CD4-positive, alpha-beta T cell (primary cell): Measurements from ENCODE around the gene PCDHA5. TPM values are rescaled to one million over a fixed set of nuclear protein-coding genes. Genes with fewer than 3 reads are reported as not detected.

Experiments
- ATAC-seq: fragments of 200-7000 bp; cut with Tn5 transposase; one replicate; pipeline ENCODE4 v1.10.0; 2022; ENCODE audit warnings: mild to moderate bottlenecking; ENCODE audit not compliant: poor library complexity
- CTCF ChIA-PET: fragments of 350-600 bp; sonication (Branson Sonifier 250); formaldehyde crosslinking; loops from one replicate; lab custom pipeline; 2021; ENCODE audit warnings: antibody characterized with exemption, inconsistent platforms; lab: Charles Lee
- POLR2A ChIA-PET: fragments of 350-600 bp; sonication (Branson Sonifier 250); formaldehyde crosslinking; loops from one replicate; lab custom pipeline; 2021; ENCODE audit warnings: antibody characterized with exemption, inconsistent platforms; lab: Charles Lee
- DNase-seq, 14 experiments: peaks; one replicate each; pipeline ENCODE4 v3.0.0-alpha.2; 2013 to 2020; ENCODE audit warnings: mixed read lengths in 2 of 14
- H3K27ac ChIP-seq, 2 donors: one replicate each; pipeline versions ENCODE4 v1.5.1 to v1.7.0; 2013; ENCODE audit warnings: low read length in 2 of 2, low read depth in 1 of 2, mild to moderate bottlenecking in 1 of 2
- H3K27me3 ChIP-seq, 2 experiments: 1 replicate in 1 of 2; 2 replicates in 1 of 2; pipeline versions ENCODE4 v1.6.1 to v1.7.0; 2013; ENCODE audit warnings: low read length in 2 of 2, control low read depth in 1 of 2, mild to moderate bottlenecking in 1 of 2, moderate library complexity in 1 of 2; ENCODE audit not compliant: insufficient read depth in 2 of 2, control insufficient read depth in 1 of 2
- H3K36me3 ChIP-seq: one replicate; pipeline ENCODE4 v1.6.1; 2013; ENCODE audit warnings: low read length, control low read depth; ENCODE audit not compliant: insufficient read depth
- H3K4me1 ChIP-seq: one replicate; pipeline ENCODE4 v1.6.1; 2013; ENCODE audit warnings: low read length, control low read depth; ENCODE audit not compliant: insufficient read depth
- H3K4me3 ChIP-seq: one replicate; pipeline ENCODE4 v1.5.1; 2013; ENCODE audit warnings: mild to moderate bottlenecking, low read length, moderate library complexity
- H3K9me3 ChIP-seq, 2 experiments: 1 replicate in 1 of 2; 2 replicates in 1 of 2; pipeline versions ENCODE4 v1.6.1 to v1.7.0; 2013; ENCODE audit warnings: low read length in 2 of 2, mild to moderate bottlenecking in 2 of 2, control low read depth in 1 of 2, moderate library complexity in 1 of 2; ENCODE audit not compliant: control insufficient read depth in 1 of 2, insufficient read depth in 1 of 2
- H3K27ac Mint-ChIP-seq: one replicate; pipeline ENCODE4 v1.8.0; 2020; ENCODE audit warnings: mixed read lengths
- H3K27me3 Mint-ChIP-seq: one replicate; pipeline ENCODE4 v1.8.0; 2021; ENCODE audit warnings: mixed read lengths
- H3K36me3 Mint-ChIP-seq: one replicate; pipeline ENCODE4 v1.8.0; 2021; ENCODE audit warnings: low read depth, mixed read lengths
- H3K4me1 Mint-ChIP-seq: one replicate; pipeline ENCODE4 v1.8.0; 2021; ENCODE audit warnings: low read depth, mixed read lengths
- H3K4me3 Mint-ChIP-seq: one replicate; pipeline ENCODE4 v1.8.0; 2020; ENCODE audit warnings: mild to moderate bottlenecking, mixed read lengths
- H3K9me3 Mint-ChIP-seq: one replicate; pipeline ENCODE4 v1.8.0; 2020; ENCODE audit warnings: mixed read lengths
- CTCF ChIP-seq: fragments of 200-600 bp; IDR thresholded peaks from one replicate; pipeline ENCODE4 v1.8.0; 2022; ENCODE audit warnings: antibody characterized with exemption, mild to moderate bottlenecking
- intact Hi-C, 2 experiments: fragments of 100-400 bp; cut with DNase I in 1 of 2; cut with micrococcal nuclease in 1 of 2; formaldehyde crosslinking; loops; one replicate each; pipeline versions ENCODE4 v1.15.1 to v1.9.0; 2023 to 2025; cut with DNase I, micrococcal nuclease
- total RNA-seq, 174 experiments: library from RNA in 2 of 174; stranded (reverse) in 2 of 174; gene quantifications; one replicate each; pipeline ENCODE4 v1.2.3 and lab custom pipeline; 2021 to 2026

The PCDHA5 gene
- total RNA-seq, 2 experiments from 2014 or later, result not detected

GRCh38 chr5:140862441-140863295 is 41.3 kb downstream of the PCDHA5 start:
- Mint-ChIP-seq H3K27ac (no peak overlapping the region), H3K4me3 (no peak overlapping the region)

GRCh38 chr5:140868721-140869554 is 47.5 kb downstream of the PCDHA5 start, which contains the start of gene PCDHA11:
TSS of gene PCDHA11 (plus strand) at chr5:140868957. CDS start at chr5:140869104, 147 bp downstream.
- Mint-ChIP-seq H3K27me3 (peaks cover 48% of the 10 kb centered on the region), H3K27ac (no peak within 1 kb of the TSS), H3K4me1 (no peaks in the 10 kb centered on the region), H3K9me3 (peaks cover 5% of the 10 kb centered on the region), H3K36me3 (no peaks in the 10 kb centered on the region), H3K4me3 (no peak within 1 kb of the TSS)
- H3K27me3 ChIP-seq, result peaks cover 13 to 23% of the 10 kb centered on the region in 2 experiments
- H3K27ac ChIP-seq, result no peak within 1 kb of the TSS
- ChIA-PET POLR2A (no interaction called here), CTCF (no interaction called here)
- ATAC-seq (no peak), DNase-seq (no peak)
- no peaks in the 10 kb centered on the region for H3K36me3 ChIP-seq
- intact Hi-C loops, result no loop called here
- H3K4me1 ChIP-seq, result no peaks in the 10 kb centered on the region
- H3K9me3 ChIP-seq, result peaks cover 10 to 21% of the 10 kb centered on the region in 2 experiments
- H3K4me3 ChIP-seq, result no peak within 1 kb of the TSS
- no peak for TF ChIP-seq CTCF

More at GRCh38 chr5:140862441-140863295, 41.3 kb downstream of the PCDHA5 start:
- Histone ChIP-seq H3K4me1 (no peaks in the 10 kb centered on the region), H3K27me3 (peaks cover 4 to 7% of the 10 kb centered on the region in 2 experiments), H3K4me3 (no peak overlapping the region), H3K9me3 (peaks cover 13 to 34% of the 10 kb centered on the region in 2 experiments), H3K27ac (no peak overlapping the region), H3K36me3 (no peaks in the 10 kb centered on the region)
- Mint-ChIP-seq H3K36me3 (no peaks in the 10 kb centered on the region), H3K4me1 (no peaks in the 10 kb centered on the region), H3K27me3 (peaks cover 50% of the 10 kb centered on the region), H3K9me3 (peaks cover 4% of the 10 kb centered on the region)
- no peak for TF ChIP-seq CTCF
- CTCF ChIA-PET, result no interaction called here
- intact Hi-C loops, result no loop called here
- POLR2A ChIA-PET, result no interaction called here
- ATAC-seq, result no peak
- DNase-seq, result no peak

GRCh38 chr5:140869555-140869886 is 48.1 kb downstream of the PCDHA5 start:
- Histone ChIP-seq H3K4me3 (no peak overlapping the region), H3K27ac (no peak overlapping the region), H3K4me1 (no peaks in the 10 kb centered on the region), H3K36me3 (no peaks in the 10 kb centered on the region), H3K9me3 (peaks cover 10 to 21% of the 10 kb centered on the region in 2 experiments), H3K27me3 (peaks cover 13 to 26% of the 10 kb centered on the region in 2 experiments)
- ChIA-PET CTCF (no interaction called here), POLR2A (no interaction called here)
- Mint-ChIP-seq H3K27ac (no peak overlapping the region), H3K4me3 (no peak overlapping the region), H3K36me3 (no peaks in the 10 kb centered on the region), H3K4me1 (no peaks in the 10 kb centered on the region), H3K27me3 (peaks cover 50% of the 10 kb centered on the region), H3K9me3 (peaks cover 10% of the 10 kb centered on the region)
- intact Hi-C loops, result no loop called here
- no peak for TF ChIP-seq CTCF
- no peak for ATAC-seq
- no peak for DNase-seq
